C4-2B (cell line): ENCODE results near the gene MAFF.

Source experiments
- CTCF ChIP-seq: fragments of 450-650 bp; conservative IDR thresholded peaks from 2 replicates; pipeline ENCODE4 v1.5.1; 2017; ENCODE audit warnings: mild to moderate bottlenecking
- ZFX ChIP-seq: fragments of 450-650 bp; IDR thresholded peaks from 2 replicates; pipeline ENCODE4 v1.6.1; 2017

GRCh38 chr22:38250643-38251340 is 49.0 kb downstream of the MAFF start:
- TF ChIP-seq CTCF (no peak), ZFX (no peak)
